ENCODE measurements around the gene FAM228B. TPM values are rescaled to one million over a fixed set of nuclear protein-coding genes. Genes with fewer than 3 reads are reported as not detected.
"Not testable (repeated sequence)": the region's sequence is repeated elsewhere in the genome, so short reads cannot be mapped to it uniquely, and the experiment has no call there.

The FAM228B gene
- total RNA-seq, 1 donor from 2014 or later = 5.3 TPM

DNA sequence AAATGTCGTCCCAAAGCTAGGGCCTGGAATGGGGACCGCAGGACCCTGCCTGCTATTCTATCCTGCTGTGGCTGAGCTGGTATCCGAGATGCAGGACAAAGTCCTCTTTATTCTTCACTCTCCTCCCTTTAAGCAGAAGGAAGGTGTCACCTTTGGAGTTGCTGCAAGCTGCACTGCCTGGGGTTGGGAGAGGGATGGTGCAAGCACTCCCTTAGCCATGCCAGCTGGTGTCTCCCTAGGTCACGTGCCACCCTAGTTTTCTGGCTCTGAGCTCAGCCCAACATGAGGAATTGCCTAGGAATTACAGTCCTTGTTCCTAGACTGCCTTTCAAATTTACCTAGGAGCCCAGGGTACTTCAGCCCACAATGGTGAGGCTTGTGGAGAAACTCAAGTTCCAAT is 30.2 kb downstream of the FAM228B start:
- no peak for DNase-seq (ENCODE audit: extremely low read depth, low read depth, low spot score)

DNA sequence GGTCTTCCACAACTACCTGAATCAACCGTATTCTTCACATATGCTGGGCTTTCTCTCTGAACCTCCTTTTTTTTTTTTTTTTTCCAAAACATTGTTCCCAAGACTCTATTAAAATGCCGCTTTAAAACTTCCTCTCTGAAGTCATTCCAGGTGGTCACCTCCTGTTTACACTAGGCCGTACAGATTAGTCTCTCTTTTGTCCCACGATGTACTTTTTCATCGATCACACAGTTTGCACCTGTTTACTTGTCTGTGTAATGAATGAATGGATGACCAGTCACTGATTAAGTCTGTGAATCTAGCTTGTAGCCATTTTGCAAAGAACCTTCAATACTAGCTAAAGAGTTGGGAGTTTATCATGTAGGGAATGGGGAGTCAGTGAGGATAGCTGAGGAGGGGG is 34.9 kb downstream of the FAM228B start:
- no peak for DNase-seq (ENCODE audit: extremely low read depth, low read depth, low spot score)

DNA sequence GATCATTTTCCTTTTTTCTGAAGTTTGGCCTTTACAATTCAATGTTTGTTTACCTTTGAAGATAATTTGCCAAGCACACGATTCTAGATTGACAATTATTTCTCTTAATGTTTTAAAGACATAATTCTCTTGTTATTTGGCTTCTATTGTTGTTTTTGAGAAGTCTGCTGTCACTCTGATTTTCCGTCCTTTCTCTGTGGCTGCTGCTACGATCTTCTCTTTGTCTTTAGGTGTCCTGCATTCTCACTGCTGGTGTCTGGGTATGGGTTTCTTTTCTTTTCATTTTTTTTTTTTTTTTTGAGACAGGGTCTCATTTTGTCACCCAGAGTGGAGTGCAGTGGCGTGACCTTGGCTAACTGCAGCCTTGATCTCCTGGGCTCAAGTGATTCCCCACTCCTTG is 36.4 kb downstream of the FAM228B start:
- no peak for DNase-seq (ENCODE audit: extremely low read depth, low read depth, low spot score)

DNA sequence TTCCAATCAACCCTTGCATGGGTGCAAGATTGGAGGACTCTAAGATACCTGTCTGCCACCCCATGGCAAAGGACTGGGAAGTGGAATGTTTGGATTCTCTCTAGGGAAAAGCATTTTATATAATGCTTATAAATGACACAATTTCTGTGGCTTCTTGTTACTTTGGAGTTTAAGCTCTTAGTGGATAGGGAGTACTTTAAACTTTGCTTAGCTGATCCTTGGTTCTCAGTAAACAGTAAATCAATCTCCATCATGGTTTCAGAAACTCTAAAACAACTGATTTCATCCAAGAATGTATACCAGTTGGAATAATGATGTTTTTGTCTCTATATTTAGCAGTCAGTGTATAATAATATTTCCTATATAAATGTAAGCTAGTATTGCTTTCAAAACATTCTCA is 37.5 kb downstream of the FAM228B start:
- no peak for DNase-seq (ENCODE audit: extremely low read depth, low read depth, low spot score)

DNA sequence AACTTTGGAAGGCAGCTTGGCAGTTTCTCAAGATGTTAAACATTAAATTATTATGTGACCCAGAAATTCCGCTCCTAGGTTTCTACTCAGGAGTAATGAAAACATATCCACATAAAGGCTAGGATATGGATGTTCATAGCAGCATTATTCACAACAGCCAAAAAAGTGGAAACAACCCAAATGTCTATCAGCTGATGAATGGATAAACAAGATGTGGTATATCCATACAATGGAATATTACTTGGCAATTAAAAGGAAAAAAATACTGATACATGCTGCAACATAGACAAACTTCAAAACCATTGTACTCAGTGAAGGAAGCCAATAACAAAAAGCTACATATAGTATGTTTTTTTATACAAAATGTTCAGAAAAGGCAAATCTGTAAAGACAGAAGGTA is 39.2 kb downstream of the FAM228B start:
- no peak for DNase-seq (ENCODE audit: extremely low read depth, low read depth, low spot score)

DNA sequence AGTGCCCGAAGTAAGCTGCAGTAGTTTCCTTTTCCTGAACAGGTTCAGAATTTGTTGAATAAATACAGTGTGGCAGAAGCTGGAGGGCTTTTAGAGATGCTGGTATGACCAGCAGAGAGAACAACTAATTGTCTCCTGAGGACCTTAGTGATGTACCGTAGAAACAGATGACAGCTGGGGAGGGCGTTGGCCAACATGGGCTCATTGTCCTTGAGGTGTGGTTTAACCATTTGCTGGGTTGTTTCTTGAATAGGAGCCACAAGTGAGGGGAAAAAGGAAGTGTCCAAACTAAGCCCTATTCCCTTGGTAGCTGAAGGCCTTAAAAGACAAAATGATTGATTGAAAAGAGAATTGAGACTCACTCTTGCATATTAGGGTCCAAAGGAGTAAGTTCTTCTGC is 39.9 kb downstream of the FAM228B start:
- no peak for DNase-seq (ENCODE audit: extremely low read depth, low read depth, low spot score)

DNA sequence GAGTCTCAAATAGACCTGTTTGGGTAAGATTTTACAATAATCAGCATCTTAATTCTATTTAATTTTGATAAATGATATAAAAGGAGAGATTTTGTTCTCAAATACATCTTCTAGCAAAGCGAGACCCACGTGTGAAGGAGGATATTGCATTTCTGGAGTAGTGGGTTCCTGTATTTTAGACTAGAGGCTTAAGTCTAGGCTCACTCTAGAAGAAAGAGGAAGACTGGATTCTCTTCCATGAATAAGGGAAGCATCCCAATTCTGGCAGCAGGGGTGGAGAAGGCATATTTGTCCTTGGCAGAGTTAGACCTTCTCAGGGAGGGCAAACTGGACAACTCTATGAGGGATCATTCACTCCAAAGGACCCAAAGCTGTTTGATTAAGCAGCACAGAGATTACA is 40.3 kb downstream of the FAM228B start:
- DNase-seq (ENCODE audit: extremely low read depth, low read depth, low spot score) = no peak

DNA sequence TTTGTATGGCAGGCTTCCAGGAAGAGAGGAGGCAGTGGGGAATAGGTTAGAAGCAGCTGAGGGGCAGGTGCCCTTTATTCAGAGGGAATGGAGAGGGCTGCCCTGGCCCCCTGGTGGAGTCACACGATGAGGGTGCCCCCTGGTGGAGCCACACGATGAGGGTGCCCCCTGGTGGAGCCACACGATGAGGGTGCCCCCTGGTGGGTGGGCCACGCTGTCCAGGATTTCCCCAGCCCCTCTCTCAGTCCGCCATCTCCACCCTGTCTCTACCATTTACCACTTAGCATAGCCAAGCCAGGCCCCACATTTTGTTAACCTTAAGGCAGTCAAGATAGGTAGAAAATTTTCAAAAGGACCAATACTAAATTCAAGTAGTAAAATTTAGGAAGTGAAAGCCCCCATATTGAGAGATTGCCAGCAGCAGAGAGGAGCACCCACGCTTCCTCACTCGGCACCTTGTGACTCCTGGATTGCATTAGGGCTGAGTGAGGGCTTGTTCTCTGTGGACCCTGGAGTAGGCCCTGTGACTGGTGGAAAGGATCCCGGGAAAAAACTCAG is 41.2 kb downstream of the FAM228B start:
- DNase-seq (ENCODE audit: extremely low read depth, low read depth, low spot score) = no peak

DNA sequence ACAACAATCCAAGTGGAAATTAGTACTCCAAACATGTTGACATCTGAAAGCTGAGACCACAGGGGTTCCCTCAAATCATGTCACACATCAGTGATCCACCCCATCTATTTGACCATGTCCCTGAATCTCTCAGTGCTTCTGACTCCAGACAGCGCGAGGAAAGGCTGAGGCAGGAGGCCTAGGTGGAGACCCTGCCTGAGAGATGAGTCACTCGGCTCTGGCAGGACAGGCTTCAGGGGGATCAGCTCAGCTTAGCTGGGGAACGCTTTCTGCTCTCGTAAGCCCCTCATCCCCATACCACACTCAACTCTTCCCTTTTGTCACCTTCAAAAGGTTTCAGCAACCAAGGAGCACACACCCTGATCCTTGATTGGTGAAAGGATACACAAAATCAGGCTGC is 45.8 kb downstream of the FAM228B start:
- no peak for DNase-seq (ENCODE audit: extremely low read depth, low read depth, low spot score)

DNA sequence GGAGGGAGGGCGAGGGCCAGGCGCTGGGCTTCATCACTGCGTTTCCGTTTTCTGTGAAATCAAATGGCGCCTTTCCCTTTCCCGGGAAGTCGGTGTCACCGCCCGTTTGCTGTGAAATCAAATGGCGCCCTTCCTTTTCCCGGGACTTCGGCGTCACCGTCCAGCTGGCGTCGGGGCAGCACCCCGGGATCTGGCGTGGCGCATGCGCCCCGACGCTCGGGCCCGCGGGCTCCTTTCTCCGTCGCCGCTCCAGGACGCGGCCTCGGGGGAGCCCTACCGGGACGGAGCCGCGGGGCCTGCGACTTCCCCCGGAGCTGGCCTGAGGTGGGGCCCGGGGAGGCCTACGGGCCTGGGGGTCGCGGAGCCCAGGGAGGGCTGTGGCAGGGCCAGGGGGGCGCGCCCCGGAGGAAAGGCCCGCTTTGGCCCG is 51.6 kb downstream of the FAM228B start, which contains the start of gene FAM228A:
Gene FAM228A, plus strand, starts transcription at position 203 of the 427 bp plus-strand sequence. CDS start 428 bp downstream, outside the sequence.
- DNase-seq (ENCODE audit: extremely low read depth, low read depth, low spot score) = no peak

DNA sequence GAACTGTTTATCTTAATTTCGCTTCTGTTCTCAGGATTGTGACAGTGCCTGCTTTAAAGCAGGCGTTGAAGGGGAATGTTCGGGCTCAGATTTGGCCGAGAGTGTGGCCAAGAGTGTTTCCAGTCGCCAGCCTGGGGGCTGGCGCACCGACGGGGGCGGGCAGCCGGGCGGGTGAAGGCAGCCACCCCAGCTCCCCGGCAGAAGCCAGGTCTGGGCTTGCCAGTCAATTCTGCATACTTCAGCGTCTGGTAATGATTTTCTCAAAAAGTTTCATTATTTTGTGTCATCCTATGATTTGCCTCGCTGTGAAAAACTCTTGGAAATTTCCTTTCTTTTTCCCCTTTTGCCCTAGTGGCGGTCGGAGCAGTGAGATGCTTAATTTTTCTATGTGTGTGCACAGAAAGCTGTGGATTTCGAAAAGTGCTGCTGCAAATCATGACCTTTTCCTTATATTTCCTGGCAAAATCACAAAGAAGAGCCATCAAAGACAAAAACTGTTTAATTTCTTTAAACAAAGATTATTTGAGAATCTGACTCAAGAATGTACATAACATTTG is 52.4 kb downstream of the FAM228B start:
- no peak for DNase-seq (ENCODE audit: extremely low read depth, low read depth, low spot score)

DNA sequence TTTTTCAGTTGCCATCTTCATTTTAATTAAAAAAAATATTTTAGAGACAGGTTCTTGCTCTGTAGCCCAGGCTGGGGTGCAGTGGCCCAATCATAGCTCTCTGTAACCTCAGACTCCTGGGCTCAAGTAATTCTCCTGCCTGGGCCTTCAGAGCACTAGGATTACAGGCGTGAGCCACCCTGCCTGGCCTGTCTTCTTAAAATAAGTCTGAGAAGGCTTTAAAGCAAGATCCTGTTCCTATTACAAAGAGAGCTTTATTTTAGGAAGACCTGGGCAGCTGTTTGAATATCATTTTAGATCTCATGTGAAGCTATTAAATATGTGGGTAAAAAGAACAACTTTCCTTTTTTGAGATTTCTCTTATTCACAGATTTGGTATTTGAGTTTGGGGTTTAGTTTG is 53.1 kb downstream of the FAM228B start:
- no peak for DNase-seq (ENCODE audit: extremely low read depth, low read depth, low spot score)

DNA sequence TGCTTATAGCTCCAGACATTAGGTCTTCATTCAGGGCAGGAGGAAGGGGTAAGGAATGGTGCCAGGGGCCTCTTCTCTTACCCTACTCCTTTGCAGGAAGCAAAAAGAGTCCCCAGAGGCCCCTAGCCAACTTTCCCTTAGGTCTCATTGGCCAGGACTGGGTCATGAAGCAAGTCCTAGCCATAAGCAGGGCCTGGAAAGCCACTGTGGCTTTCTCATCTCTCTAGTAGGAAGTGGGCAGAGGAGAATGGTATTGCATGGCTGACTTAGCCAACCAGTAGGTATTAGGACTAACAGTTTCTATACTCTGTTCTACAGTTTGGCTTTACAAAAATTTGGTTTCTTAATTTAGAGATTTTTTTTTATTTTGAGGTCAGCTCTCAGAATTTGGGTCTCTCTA is 56.4 kb downstream of the FAM228B start:
- no peak for DNase-seq (ENCODE audit: extremely low read depth, low read depth, low spot score)

DNA sequence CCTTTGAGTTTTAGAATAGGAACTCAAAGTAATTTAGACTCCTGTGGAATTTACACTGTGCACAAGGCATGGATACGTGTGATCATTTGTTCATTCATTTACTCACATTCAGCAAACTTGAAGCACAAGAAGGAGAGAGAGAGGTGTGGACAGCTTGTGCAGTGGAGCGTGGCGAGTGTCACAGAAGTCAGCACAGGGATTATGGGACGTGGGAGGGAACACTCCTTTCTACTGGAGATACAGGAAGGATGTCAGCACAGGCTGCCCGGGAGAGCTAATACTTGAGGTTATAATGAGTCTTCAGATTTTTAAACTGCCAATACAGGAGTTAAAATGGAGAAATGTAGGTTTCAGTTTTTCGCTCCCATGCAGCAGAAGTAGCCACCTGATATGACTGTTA is 58.6 kb downstream of the FAM228B start:
- no peak for DNase-seq (ENCODE audit: extremely low read depth, low read depth, low spot score)

DNA sequence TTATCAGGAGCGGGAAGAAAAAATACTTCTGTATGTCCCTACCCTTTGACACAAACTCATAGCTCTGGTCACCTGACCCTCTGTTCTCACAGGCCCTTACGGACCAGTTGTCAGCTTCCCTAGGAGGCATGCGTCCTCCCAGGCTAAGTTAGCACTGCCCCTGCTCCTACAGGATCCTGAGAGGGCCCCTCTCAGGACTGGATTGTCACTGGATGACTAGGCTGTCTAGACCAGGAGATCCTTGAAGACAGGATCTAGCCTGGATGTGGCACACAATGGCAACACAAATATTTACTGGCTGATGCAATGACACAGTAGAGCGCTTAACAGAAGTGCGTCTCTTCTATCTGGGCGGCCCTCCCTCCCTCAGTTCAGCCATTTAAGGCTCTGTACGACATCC is 59.2 kb downstream of the FAM228B start:
- no peak for DNase-seq (ENCODE audit: extremely low read depth, low read depth, low spot score)

DNA sequence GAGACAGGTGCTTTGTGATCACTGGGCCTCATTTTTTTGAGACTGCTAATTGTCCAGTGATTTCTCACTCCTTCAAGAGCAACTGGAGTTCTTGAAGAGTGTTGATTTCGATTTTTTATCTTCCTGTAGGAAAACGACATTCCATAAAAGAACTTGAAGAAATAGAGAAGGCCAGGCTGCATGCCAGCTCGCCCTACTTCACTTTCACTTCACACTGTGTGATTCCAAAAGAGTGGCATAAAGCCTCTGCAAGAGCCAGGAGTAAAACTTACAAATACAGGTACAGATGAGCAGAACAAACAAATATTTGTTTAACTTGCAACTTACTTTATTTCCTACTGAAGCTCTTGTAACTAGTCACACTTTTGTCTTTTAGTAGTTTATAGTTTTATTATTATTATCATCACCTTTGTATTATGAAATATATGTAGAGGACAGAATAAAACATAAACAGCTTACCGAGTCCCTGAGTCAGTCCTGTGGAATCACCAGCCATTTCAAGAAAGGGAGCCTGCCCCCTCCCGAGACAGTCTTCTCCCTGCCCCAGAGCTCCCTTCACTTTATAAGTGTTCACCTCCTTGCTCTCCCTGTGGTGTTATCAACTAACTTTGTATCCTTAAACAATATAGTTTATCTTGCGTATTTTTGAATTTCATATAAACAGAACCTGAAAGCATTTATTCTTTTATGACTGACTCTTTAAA is 60.2 kb downstream of the FAM228B start:
- DNase-seq (ENCODE audit: extremely low read depth, low read depth, low spot score) = no peak

DNA sequence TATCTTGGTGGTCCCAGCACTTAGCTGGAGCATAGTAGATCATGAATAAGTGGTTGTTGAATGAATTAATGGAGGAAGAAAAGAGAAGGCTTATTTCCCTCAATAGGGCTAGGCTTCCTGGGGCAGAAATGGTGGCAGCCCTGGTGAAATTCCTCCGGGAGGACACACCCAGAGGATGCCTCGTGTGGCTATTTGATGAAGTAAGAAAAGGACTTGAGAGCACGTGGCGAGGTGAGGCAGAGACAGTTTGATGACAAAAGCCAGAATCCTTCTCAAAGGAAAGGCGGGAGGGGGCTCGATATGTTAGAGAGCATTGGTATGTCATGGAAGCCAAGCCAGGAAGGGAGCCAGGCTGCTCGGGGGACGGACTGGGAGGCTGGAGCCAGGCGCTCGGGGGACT is 66.3 kb downstream of the FAM228B start:
- DNase-seq (ENCODE audit: extremely low read depth, low read depth, low spot score) = no peak

DNA sequence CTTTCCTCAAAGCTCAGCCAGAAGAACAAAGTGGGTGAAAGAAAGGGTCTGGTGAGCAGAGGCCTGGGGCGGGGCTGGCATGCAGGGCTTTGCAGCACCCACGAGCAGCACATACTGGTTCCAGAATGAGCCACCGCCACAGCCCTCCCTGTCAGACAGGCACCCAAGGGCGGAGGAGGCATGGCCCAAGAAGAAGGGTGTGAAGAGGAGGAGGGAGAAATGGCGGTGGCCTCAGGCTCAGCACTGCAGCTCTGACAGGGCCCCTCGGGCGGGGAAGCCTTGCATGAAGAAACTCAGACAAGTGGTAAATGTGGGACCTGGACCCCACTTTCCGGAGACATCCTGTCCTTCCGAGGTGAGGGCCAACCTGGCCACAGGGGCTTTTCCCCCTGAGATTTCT is 67.2 kb downstream of the FAM228B start:
- no peak for DNase-seq (ENCODE audit: extremely low read depth, low read depth, low spot score)

DNA sequence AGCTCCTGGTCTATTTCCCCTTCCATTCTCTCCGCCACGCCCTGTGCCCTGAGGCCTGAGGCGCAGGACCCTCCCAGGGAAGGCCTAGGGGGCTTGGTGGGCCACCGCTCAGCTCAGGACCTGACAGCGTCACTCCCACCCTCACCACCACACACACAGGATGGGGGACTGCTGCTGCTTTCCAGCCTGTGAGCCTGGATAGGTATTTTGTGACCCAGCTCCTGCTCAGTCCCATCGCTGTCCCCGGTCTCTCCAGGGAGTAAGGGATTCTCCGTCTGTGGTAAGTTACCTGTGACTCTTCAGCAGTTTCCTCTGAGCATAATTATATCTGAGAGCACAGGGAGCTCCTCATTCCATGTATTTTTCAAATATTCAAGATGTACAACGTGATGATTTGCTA is 67.9 kb downstream of the FAM228B start:
- DNase-seq (ENCODE audit: extremely low read depth, low read depth, low spot score) = no peak

DNA sequence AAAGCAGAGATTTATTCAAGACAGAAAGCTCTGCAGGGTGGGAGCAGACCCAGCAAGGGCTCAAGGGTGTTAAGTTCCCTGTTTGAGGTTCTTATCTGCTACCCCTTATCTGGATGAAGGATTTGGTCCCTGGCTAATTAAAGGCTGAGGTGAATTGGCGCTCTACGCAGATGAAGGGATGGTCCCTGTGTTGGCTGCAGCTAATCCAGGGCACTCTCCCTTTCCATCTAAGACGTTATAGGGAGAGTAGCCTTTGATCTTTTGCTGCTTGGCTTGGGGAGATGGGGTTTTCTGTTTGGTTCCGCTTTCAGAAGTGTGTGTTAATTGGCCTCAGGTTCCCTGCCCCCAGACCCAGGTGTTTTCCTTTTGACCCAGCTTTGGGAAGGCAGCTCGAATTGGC is 68.6 kb downstream of the FAM228B start:
- DNase-seq (ENCODE audit: extremely low read depth, low read depth, low spot score) = no peak

DNA sequence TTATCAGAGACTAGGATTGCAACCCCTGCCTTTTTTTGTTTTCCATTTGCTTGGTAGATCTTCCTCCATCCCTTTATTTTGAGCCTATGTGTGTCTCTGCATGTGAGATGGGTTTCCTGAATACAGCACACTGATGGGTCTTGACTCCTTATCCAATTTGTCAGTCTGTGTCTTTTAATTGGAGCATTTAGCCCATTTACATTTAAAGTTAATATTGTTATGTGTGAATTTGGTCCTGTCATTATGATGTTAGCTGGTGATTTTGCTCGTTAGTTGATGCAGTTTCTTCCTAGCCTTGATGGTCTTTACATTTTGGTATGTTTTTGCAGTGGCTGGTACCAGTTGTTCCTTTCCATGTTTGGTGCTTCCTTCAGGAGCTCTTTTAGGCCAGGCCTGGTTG is 73.9 kb downstream of the FAM228B start:
- DNase-seq (ENCODE audit: extremely low read depth, low read depth, low spot score) = not testable (repeated sequence)

DNA sequence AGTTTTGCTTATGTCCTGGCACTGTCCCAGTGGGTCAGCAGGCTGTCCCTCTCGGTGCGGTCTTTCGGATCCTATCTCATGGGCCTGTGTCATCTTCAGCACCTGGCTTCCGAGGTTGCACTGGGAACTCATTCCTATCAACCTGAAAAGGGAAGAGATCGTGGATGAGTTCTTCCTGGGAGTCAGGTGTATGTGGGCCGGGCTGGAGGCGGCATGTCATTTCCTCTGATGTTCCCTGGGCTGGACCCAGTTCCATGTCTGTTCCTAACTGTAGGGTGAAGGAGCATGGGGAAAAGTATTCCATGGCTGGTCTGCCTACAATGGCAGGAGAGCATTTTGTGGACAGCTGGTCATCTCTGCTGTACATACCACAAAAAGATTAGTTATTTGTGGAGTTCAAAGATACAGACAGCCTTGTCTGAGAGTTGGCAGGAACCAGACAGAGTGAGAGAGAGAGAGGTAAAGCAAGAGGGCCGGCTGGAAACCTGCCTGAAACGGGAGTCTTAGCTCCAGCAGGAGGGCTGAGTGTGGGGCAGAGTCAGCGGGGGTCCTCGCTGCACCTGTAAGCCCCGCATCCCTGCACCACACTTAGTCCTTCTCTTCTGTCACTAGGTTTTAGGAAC is 76.8 kb downstream of the FAM228B start:
- no peak for DNase-seq (ENCODE audit: extremely low read depth, low read depth, low spot score)
